GM12875 (cell line): ENCODE data around the gene THEMIS2.
"Not testable (repeated sequence)": the region's sequence is repeated elsewhere in the genome, so short reads cannot be mapped to it uniquely, and the experiment has no call there.

Source experiments
- H3K4me3 ChIP-seq: one replicate; pipeline ENCODE4 v1.5.1; 2011; ENCODE audit warnings: low read depth, low read length, control low read depth
- CTCF ChIP-seq: IDR thresholded peaks from 2 replicates; pipeline ENCODE4 v1.5.1; 2011; ENCODE audit warnings: low read depth, mild to moderate bottlenecking, control low read depth, inconsistent platforms, low read length, moderate library complexity, borderline replicate concordance; ENCODE audit not compliant: insufficient read depth

THEMIS2 gene

GRCh38 chr1:27833470-27833869 lies 38.9 kb upstream of the THEMIS2 start:
- TF ChIP-seq CTCF, result no peak
- H3K4me3 ChIP-seq, result no peak overlapping the region

GRCh38 chr1:27835046-27835445 lies 37.3 kb upstream of the THEMIS2 start:
- H3K4me3 ChIP-seq, result no peak overlapping the region

GRCh38 chr1:27835501-27835900 lies 36.8 kb upstream of the THEMIS2 start:
- H3K4me3 ChIP-seq, result no peak overlapping the region
- no peak for TF ChIP-seq CTCF

More at GRCh38 chr1:27835046-27835445, 37.3 kb upstream of the THEMIS2 start:
- no peak for TF ChIP-seq CTCF

DNA sequence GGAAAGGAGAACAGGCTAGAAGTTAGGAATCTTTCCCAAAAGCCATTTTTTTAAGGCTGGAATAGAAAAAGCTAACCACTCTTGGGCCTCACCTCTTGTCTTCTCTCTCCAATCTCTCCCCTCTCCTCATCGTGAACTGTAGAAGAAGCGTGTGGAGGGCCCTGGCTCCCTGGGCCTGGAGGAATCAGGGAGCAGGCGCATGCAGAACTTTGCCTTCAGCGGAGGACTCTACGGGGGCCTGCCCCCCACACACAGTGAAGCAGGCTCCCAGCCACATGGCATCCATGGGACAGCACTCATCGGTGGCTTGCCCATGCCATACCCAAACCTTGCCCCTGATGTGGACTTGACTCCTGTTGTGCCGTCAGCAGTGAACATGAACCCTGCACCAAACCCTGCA lies 22.4 kb upstream of the THEMIS2 start:
- no peak overlapping the region for H3K4me3 ChIP-seq
- no peak for TF ChIP-seq CTCF

GRCh38 chr1:27855085-27855484 lies 17.3 kb upstream of the THEMIS2 start:
- H3K4me3 ChIP-seq, result no peak overlapping the region
- TF ChIP-seq CTCF, result no peak

DNA sequence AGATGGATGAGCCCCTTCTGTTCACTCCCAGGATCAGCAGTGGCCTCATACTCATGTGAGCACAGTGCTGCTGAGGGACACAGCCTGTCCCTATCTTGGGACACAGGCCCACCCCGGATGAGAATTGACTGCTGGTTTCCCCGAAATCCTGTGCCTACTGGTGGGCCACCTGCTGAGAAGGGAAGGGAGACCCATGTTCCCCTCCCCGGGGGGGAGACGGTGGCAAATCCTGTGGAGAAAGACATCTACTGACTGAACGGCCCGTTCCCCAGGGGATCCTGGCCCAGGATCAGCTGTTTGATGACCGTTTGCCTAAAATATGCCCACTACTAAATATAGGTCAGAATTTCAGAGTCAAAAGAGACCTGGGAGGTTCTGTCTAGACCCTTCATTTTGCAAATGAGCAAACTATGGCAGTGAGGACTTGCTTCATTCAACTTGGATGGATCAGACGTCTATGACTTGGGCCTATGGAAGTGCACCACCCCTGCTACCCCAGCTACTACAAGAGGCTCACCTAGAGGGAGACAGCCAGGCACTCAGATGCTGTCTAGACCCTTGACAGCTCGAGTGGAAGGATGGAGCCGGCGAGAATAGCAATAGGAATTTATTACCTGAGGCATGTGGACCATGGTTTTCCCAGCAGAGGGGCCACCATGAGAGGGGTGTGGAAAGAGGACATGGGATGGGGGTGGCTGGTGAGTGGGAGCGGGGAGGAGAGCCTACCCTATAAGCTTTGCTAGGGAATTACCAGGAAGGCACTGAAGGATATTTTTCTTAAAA lies 15.6 kb upstream of the THEMIS2 start:
- no peak for TF ChIP-seq CTCF
- no peak overlapping the region for H3K4me3 ChIP-seq

DNA sequence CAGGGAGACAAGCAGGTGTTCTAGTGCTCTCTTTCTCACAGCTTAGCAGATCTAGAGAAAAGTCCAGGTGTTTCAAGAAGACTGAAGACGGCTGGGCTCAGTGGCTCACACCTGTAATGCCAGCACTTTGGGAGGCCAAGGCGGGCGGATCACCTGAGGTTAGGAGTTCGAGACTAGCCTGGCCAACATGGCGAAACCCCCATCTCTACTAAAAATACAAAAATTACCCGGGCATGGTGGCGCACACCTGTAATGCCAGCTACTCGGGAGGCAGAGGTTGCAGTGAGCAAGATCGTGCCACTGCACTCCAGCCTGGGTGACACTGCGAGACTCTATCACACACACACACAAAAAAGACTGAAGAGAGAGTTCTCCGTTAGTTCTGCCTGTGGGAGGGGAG lies 14.8 kb upstream of the THEMIS2 start:
- H3K4me3 ChIP-seq, result not testable (repeated sequence)
